ENCODE results near the gene KRTAP3-1.
"Not testable (repeated sequence)": the region's sequence is repeated elsewhere in the genome, so short reads cannot be mapped to it uniquely, and the experiment has no call there.

The KRTAP3-1 gene

GRCh38 chr17:41013606-41014005 lies 4.7 kb upstream of the KRTAP3-1 start:
- no peak for DNase-seq

GRCh38 chr17:41013181-41013580 lies 4.3 kb upstream of the KRTAP3-1 start:
- DNase-seq: no peak

- no peak for DNase-seq
These were observed 3.6 kb upstream of the KRTAP3-1 start for GRCh38 chr17:41012326-41013120.

GRCh38 chr17:41010441-41010840 lies 1.5 kb upstream of the KRTAP3-1 start:
- no peak for DNase-seq

- no peak for DNase-seq
These were observed 1.0 kb upstream of the KRTAP3-1 start for GRCh38 chr17:41009936-41010335.

GRCh38 chr17:41009301-41009760 lies 403 bp upstream of the KRTAP3-1 start:
- DNase-seq: no peak

- DNase-seq: no peak
These were observed 4.5 kb downstream of the KRTAP3-1 start for GRCh38 chr17:41004397-41004796.

GRCh38 chr17:41003926-41004325 lies 5.0 kb downstream of the KRTAP3-1 start:
- no peak for DNase-seq

- DNase-seq: no peak
These were observed 6.1 kb downstream of the KRTAP3-1 start for GRCh38 chr17:41002814-41003213.

- no peak for DNase-seq
These were observed 7.1 kb downstream of the KRTAP3-1 start for GRCh38 chr17:41001795-41002194.

- not testable (repeated sequence) for DNase-seq
These were observed 9.4 kb downstream of the KRTAP3-1 start, which contains the start of gene KRTAP3-2 for GRCh38 chr17:40999563-40999962. KRTAP3-2 (minus strand) TSS chr17:40999906; CDS start chr17:40999853, 53 bp downstream.

GRCh38 chr17:40997361-40997760 lies 11.6 kb downstream of the KRTAP3-1 start:
- DNase-seq: no peak

- DNase-seq: no peak
These were observed 12.1 kb downstream of the KRTAP3-1 start for GRCh38 chr17:40996829-40997228.

- no peak for DNase-seq
These were observed 13.8 kb downstream of the KRTAP3-1 start for GRCh38 chr17:40995116-40995515.

- no peak for DNase-seq
These were observed 15.1 kb downstream of the KRTAP3-1 start, which contains the start of gene KRTAP3-3 for GRCh38 chr17:40993839-40994238. KRTAP3-3 (minus strand) TSS chr17:40994164; CDS start chr17:40994097, 67 bp downstream.

GRCh38 chr17:40993084-40993483 lies 15.8 kb downstream of the KRTAP3-1 start:
- no peak for DNase-seq

- no peak for DNase-seq
These were observed 16.3 kb downstream of the KRTAP3-1 start for GRCh38 chr17:40992666-40993065.

GRCh38 chr17:40986920-40987319 lies 22.0 kb downstream of the KRTAP3-1 start:
- DNase-seq: no peak

GRCh38 chr17:40984226-40984625 lies 24.7 kb downstream of the KRTAP3-1 start, which contains the start of gene KRT40:
KRT40 (minus strand) TSS chr17:40984326; CDS start chr17:40984273, 53 bp downstream.
- no peak for DNase-seq

- no peak for DNase-seq
These were observed 27.8 kb downstream of the KRTAP3-1 start for GRCh38 chr17:40981115-40981514.

GRCh38 chr17:40980596-40980995 lies 28.3 kb downstream of the KRTAP3-1 start:
- no peak for DNase-seq

GRCh38 chr17:40980117-40980516 lies 28.8 kb downstream of the KRTAP3-1 start:
- DNase-seq: no peak

- DNase-seq: no peak
These were observed 30.3 kb downstream of the KRTAP3-1 start for GRCh38 chr17:40978575-40979151.

- DNase-seq: no peak
These were observed 33.4 kb downstream of the KRTAP3-1 start for GRCh38 chr17:40975516-40975915.

All from KG1 (cell line).